ENCODE measurements around the gene FMNL2. TPM values are rescaled to one million over a fixed set of nuclear protein-coding genes. Genes with fewer than 3 reads are reported as not detected.

The FMNL2 gene
- total and polyA plus RNA-seq, 2 of the 4 experiments (the other 2 are of a cell fraction): 10.9 to 11.4 TPM

DNA sequence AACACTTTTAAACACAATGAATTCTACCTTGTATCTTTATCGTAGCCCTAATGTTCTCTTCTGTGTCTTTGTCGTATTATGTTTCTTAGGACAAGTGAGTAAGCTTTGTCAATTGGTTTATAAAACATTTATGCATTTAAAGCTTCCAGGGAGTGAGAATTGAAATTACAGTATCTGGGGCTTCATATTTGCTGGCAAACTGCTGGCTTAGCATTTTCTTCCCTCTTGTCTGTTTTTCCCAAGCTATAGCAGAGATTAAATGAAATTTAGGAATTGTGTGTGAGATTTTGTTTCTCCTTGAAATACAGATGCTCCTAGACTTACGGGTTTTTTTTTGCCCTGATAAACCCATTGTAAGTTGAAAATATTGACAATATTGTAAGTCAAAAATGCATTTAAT, 73.3 kb downstream of the FMNL2 start:
- POLR2A ChIA-PET (ENCODE audit: unreplicated experiment): no interaction called here
- no CpG with 5 or more reads among the region's 3 CpGs for WGBS, 2 experiments (ENCODE audit: extremely low coverage in 2 of 2, insufficient read length in 1 of 2)

More for the DNA sequence above, 73.3 kb downstream of the FMNL2 start:
- ATAC-seq (ENCODE audit: low read depth) (no peak), DNase-seq (no peak)
- Histone ChIP-seq H3K4ac (ENCODE audit: low read depth, low read length) (no peak overlapping the region), H4K5ac (ENCODE audit: low read depth, low read length) (no peak overlapping the region), H3K27ac (ENCODE audit: insufficient read depth, low read length) (no peak overlapping the region), H3K36me3 (ENCODE audit: control insufficient read depth, insufficient read depth, low read length) (no peaks in the 10 kb centered on the region), H2BK120ac (ENCODE audit: low read depth, low read length) (no peak overlapping the region), H3K56ac (ENCODE audit: extremely low read depth, insufficient read depth, low read length) (no peak overlapping the region), H3K27me3 (ENCODE audit: control insufficient read depth, insufficient read depth, low read length) (no peaks in the 10 kb centered on the region), H2AFZ (replicated peaks; ENCODE audit: low read length, poor library complexity) (no peak overlapping the region), H3K4me2 (ENCODE audit: low read depth, low read length) (no peak overlapping the region), H3K4me1 (ENCODE audit: control insufficient read depth, insufficient read depth, low read length) (peaks cover 8% of the 10 kb centered on the region; the same call in 1 of the 2 replicates), H2BK15ac (ENCODE audit: low read depth, low read length) (no peak overlapping the region), H3K14ac (replicated peaks; ENCODE audit: low read depth, low read length) (no peak overlapping the region), H3K18ac (ENCODE audit: low read depth, low read length) (no peak overlapping the region), H2AK5ac (ENCODE audit: low read depth, low read length) (no peak overlapping the region), H3K23ac (ENCODE audit: low read depth, low read length) (no peak overlapping the region), H4K91ac (ENCODE audit: insufficient read depth, low read depth, low read length) (no peak overlapping the region), H3K9ac (ENCODE audit: low read depth, low read length) (no peak overlapping the region), H3K4me3 (ENCODE audit: insufficient read depth, low read depth, low read length) (no peak overlapping the region), H2BK5ac (ENCODE audit: low read depth, low read length, poor library complexity, severe bottlenecking) (no peak overlapping the region), H2AK9ac (replicated peaks; ENCODE audit: low read depth, low read length, poor library complexity) (no peak overlapping the region), H4K8ac (ENCODE audit: low read depth in 2 of 2, low read length in 2 of 2) (no peak overlapping the region), H3K79me1 (ENCODE audit: low read depth in 1 of 2, low read length in 2 of 2) (peaks cover 40 to 63% of the 10 kb centered on the region in 2 experiments), H4K20me1 (ENCODE audit: insufficient read depth, low read length) (no peaks in the 10 kb centered on the region), H2BK20ac (ENCODE audit: low read depth, low read length) (no peak overlapping the region), H3K9me3 (ENCODE audit: control insufficient read depth, insufficient read depth, low read length) (no peaks in the 10 kb centered on the region), H3K9me1 (ENCODE audit: insufficient read depth, low read length) (peaks cover 10% of the 10 kb centered on the region)
- dilution Hi-C loops (cut with HindIII; ENCODE audit: low sequenced_read_pairs, unreplicated experiment): no loop called here
- TF ChIP-seq SMC3 (IDR thresholded peaks at IDR 0.05; ENCODE audit: low read depth, low read length) (no peak), NFE2L2 (IDR thresholded peaks at IDR 0.05; ENCODE audit: low read depth, low read length) (no peak), POLR2A (IDR thresholded peaks at IDR 0.05; ENCODE audit: low read depth, low read length) (no peak), RCOR1 (IDR thresholded peaks at IDR 0.05; ENCODE audit: insufficient replicate concordance, low read length) (no peak), MAZ (IDR thresholded peaks at IDR 0.05; ENCODE audit: borderline replicate concordance, low read depth, low read length) (no peak), BHLHE40 (IDR thresholded peaks at IDR 0.05; ENCODE audit: low read depth, low read length) (no peak), RAD21 (IDR thresholded peaks at IDR 0.05; ENCODE audit: low read length) (no peak), MXI1 (IDR thresholded peaks at IDR 0.05; ENCODE audit: borderline replicate concordance, low read depth, low read length) (no peak), CEBPB (IDR thresholded peaks at IDR 0.05; ENCODE audit: low read depth, low read length) (no peak), CTCF (conservative IDR thresholded peaks at IDR 0.05; ENCODE audit: low read depth, low read length) (no peak), ELK1 (IDR thresholded peaks at IDR 0.05; ENCODE audit: borderline replicate concordance, low read depth, low read length) (no peak), MAFK (IDR thresholded peaks at IDR 0.05; ENCODE audit: low read depth, low read length) (no peak), FOS (IDR thresholded peaks at IDR 0.05; ENCODE audit: low read depth, low read length) (no peak), CHD1 (IDR thresholded peaks at IDR 0.05; ENCODE audit: low read depth, low read length) (no peak)
- TF ChIP-seq, protein P1, sequence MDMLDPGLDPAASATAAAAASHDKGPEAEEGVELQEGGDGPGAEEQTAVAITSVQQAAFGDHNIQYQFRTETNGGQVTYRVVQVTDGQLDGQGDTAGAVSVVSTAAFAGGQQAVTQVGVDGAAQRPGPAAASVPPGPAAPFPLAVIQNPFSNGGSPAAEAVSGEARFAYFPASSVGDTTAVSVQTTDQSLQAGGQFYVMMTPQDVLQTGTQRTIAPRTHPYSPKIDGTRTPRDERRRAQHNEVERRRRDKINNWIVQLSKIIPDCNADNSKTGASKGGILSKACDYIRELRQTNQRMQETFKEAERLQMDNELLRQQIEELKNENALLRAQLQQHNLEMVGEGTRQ (IDR thresholded peaks at IDR 0.05; ENCODE audit: low read depth, low read length): no peak
- no TSS peak for BruUV-seq (replicated peaks)
- in situ Hi-C loops (cut with MboI; ENCODE audit: low sequenced_read_pairs): no loop called here
- CTCF ChIA-PET: no interaction called here
- intact Hi-C loops (cut with micrococcal nuclease): no loop called here

Data from IMR-90 (cell line).